MM.1S (cell line): ENCODE results near the gene ATXN10.

Experiments
- DNase-seq: peaks from one replicate; pipeline ENCODE4 v3.0.0-alpha.2; 2015
- H2AFZ ChIP-seq: fragments of 300-600 bp; sonication (generic); 2 replicates; pipeline ENCODE4 v1.6.0; 2016; ENCODE audit warnings: antibody characterized with exemption, low read length
- H3F3A ChIP-seq: fragments of 300-600 bp; sonication (generic); 2 replicates; pipeline ENCODE4 v1.6.1; 2016; ENCODE audit warnings: mild to moderate bottlenecking, antibody characterized with exemption, low read length, moderate library complexity, mixed read lengths; ENCODE audit not compliant: insufficient read depth
- H3K27ac ChIP-seq: fragments of 300-600 bp; sonication (generic); 2 replicates; pipeline ENCODE4 v1.5.1; 2016; ENCODE audit warnings: mild to moderate bottlenecking, low read length
- H3K27me3 ChIP-seq: fragments of 300-600 bp; sonication (generic); replicated peaks from 2 replicates; pipeline ENCODE4 v1.6.0; 2016; ENCODE audit warnings: low read length; ENCODE audit not compliant: insufficient read depth
- H3K36me3 ChIP-seq: fragments of 300-600 bp; sonication (generic); replicated peaks from 2 replicates; pipeline ENCODE4 v1.6.1; 2016; ENCODE audit warnings: mild to moderate bottlenecking, low read length, mixed read lengths; ENCODE audit not compliant: insufficient read depth
- H3K4me1 ChIP-seq: fragments of 300-600 bp; sonication (generic); 2 replicates; pipeline ENCODE4 v1.6.1; 2016; ENCODE audit warnings: low read length, mixed read lengths
- H3K4me2 ChIP-seq: fragments of 300-600 bp; sonication (generic); 2 replicates; pipeline ENCODE4 v1.6.0; 2016; ENCODE audit warnings: low read depth, low read length
- H3K4me3 ChIP-seq: fragments of 300-600 bp; sonication (generic); 2 replicates; pipeline ENCODE4 v1.5.1; 2016; ENCODE audit warnings: low read length, mixed read lengths
- H3K79me2 ChIP-seq: fragments of 300-600 bp; sonication (generic); 2 replicates; pipeline ENCODE4 v1.6.1; 2016; ENCODE audit warnings: mixed run types, low read length, mixed read lengths
- H3K9ac ChIP-seq: fragments of 300-600 bp; sonication (generic); 2 replicates; pipeline ENCODE4 v1.6.1; 2016; ENCODE audit warnings: low read length, mixed read lengths
- H3K9me2 ChIP-seq: fragments of 300-600 bp; sonication (generic); replicated peaks from 2 replicates; pipeline ENCODE4 v1.6.1; 2016; ENCODE audit warnings: mild to moderate bottlenecking, low read length, mixed read lengths; ENCODE audit not compliant: insufficient read depth
- H3K9me3 ChIP-seq: fragments of 300-600 bp; sonication (generic); replicated peaks from 2 replicates; pipeline ENCODE4 v1.6.1; 2016; ENCODE audit warnings: mild to moderate bottlenecking, low read length, mixed read lengths; ENCODE audit not compliant: insufficient read depth
- H4K20me1 ChIP-seq: fragments of 300-600 bp; sonication (generic); 2 replicates; pipeline ENCODE4 v1.6.1; 2016; ENCODE audit warnings: mild to moderate bottlenecking, low read length, moderate library complexity, mixed read lengths; ENCODE audit not compliant: insufficient read depth
- CTCF ChIP-seq: fragments of 300-600 bp; sonication (generic); IDR thresholded peaks from 2 replicates; pipeline ENCODE4 v1.5.1; 2016; ENCODE audit warnings: antibody characterized with exemption, low read length, mixed read lengths
- EZH2 ChIP-seq: fragments of 300-600 bp; sonication (generic); optimal IDR thresholded peaks from 2 replicates; pipeline ENCODE3; 2017; ENCODE audit warnings: low read depth, mild to moderate bottlenecking, antibody characterized with exemption, low read length, mixed read lengths
- EZH2phosphoT487 ChIP-seq: fragments of 300-600 bp; sonication (generic); IDR thresholded peaks from 2 replicates; pipeline ENCODE4 v1.6.1; 2018; ENCODE audit warnings: antibody characterized with exemption, low read length

The ATXN10 gene

GRCh38 chr22:45651931-45652528 lies 19.6 kb upstream of the ATXN10 start:
- Histone ChIP-seq H3K79me2 (no peaks in the 10 kb centered on the region), H3K27me3 (peaks cover 47% of the 10 kb centered on the region), H3K27ac (no peak overlapping the region), H3K4me1 (no peaks in the 10 kb centered on the region), H3K4me3 (no peak overlapping the region), H2AFZ (no peak overlapping the region), H3K36me3 (no peaks in the 10 kb centered on the region), H3K9me3 (no peaks in the 10 kb centered on the region), H4K20me1 (no peaks in the 10 kb centered on the region), H3K9me2 (no peaks in the 10 kb centered on the region), H3F3A (no peaks in the 10 kb centered on the region), H3K9ac (no peak overlapping the region), H3K4me2 (no peak overlapping the region)
- no peak for TF ChIP-seq EZH2
- no peak for TF ChIP-seq EZH2phosphoT487
- TF ChIP-seq CTCF: no peak
- no peak for DNase-seq

GRCh38 chr22:45656577-45656976 lies 15.1 kb upstream of the ATXN10 start:
- H3K4me2 ChIP-seq: no peak overlapping the region
- H3K79me2 ChIP-seq: no peaks in the 10 kb centered on the region
- no peak for TF ChIP-seq CTCF
- TF ChIP-seq EZH2: no peak
- no peak for TF ChIP-seq EZH2phosphoT487
- no peak overlapping the region for H3K27ac ChIP-seq
- H3K9me2 ChIP-seq: no peaks in the 10 kb centered on the region
- no peak overlapping the region for H3K4me3 ChIP-seq
- no peak overlapping the region for H3K9ac ChIP-seq
- no peaks in the 10 kb centered on the region for H3K9me3 ChIP-seq
- H2AFZ ChIP-seq: no peak overlapping the region
- no peak for DNase-seq
- no peaks in the 10 kb centered on the region for H3K36me3 ChIP-seq
- H3K4me1 ChIP-seq: no peaks in the 10 kb centered on the region
- no peaks in the 10 kb centered on the region for H4K20me1 ChIP-seq
- H3F3A ChIP-seq: no peaks in the 10 kb centered on the region
- peaks cover 18% of the 10 kb centered on the region for H3K27me3 ChIP-seq

- TF ChIP-seq EZH2 (no peak), EZH2phosphoT487 (no peak), CTCF (no peak)
- no peaks in the 10 kb centered on the region for H3K36me3 ChIP-seq
- no peak overlapping the region for H3K4me2 ChIP-seq
- no peaks in the 10 kb centered on the region for H3K4me1 ChIP-seq
- H3K9me2 ChIP-seq: no peaks in the 10 kb centered on the region
- no peak for DNase-seq
- H4K20me1 ChIP-seq: no peaks in the 10 kb centered on the region
- no peaks in the 10 kb centered on the region for H3K9me3 ChIP-seq
- H3F3A ChIP-seq: no peaks in the 10 kb centered on the region
- no peak overlapping the region for H3K4me3 ChIP-seq
- no peaks in the 10 kb centered on the region for H3K79me2 ChIP-seq
- no peak overlapping the region for H3K9ac ChIP-seq
- H2AFZ ChIP-seq: no peak overlapping the region
- H3K27ac ChIP-seq: no peak overlapping the region
- peaks cover 7% of the 10 kb centered on the region for H3K27me3 ChIP-seq
Observed at GRCh38 chr22:45657701-45658100, 13.9 kb upstream of the ATXN10 start.
